Measurements from ENCODE around the gene LPAR2. TPM values are rescaled to one million over a fixed set of nuclear protein-coding genes. Genes with fewer than 3 reads are reported as not detected.

Gene LPAR2
- polyA plus RNA-seq, 3 donors = 1.9 to 108 (median 2.2) TPM

GRCh38 chr19:19580418-19580817, 47.6 kb downstream of the LPAR2 start:
- H3K4me2 ChIP-seq (replicated peaks; ENCODE audit: extremely low read depth, low read length, poor library complexity, severe bottlenecking) = no peak overlapping the region
- no peak overlapping the region for H3K27ac ChIP-seq (ENCODE audit: low read depth in 1 of 2, low read length in 2 of 2)
- peaks cover 0 to 4% of the 10 kb centered on the region in 2 donors for H3K4me1 ChIP-seq (ENCODE audit: control insufficient read depth in 1 of 2, insufficient read depth in 2 of 2, low read length in 2 of 2)
- H3K4me3 ChIP-seq (replicated peaks in 1 of 3; ENCODE audit: low read depth in 2 of 3, low read length in 3 of 3) = no peak overlapping the region
- Mint-ChIP-seq H3K27me3 (ENCODE audit: low read depth in 3 of 3) (peaks cover 0 to 3% (median 2%) of the 10 kb centered on the region in 3 donors), H3K9me3 (no peaks in the 10 kb centered on the region), H3K27ac (no peak overlapping the region), H3K4me3 (no peak overlapping the region), H3K36me3 (no peaks in the 10 kb centered on the region), H3K4me1 (peaks cover 4% of the 10 kb centered on the region)
- H4K20me1 ChIP-seq (ENCODE audit: insufficient read depth, low read length) = no peaks in the 10 kb centered on the region
- H2AFZ ChIP-seq (ENCODE audit: insufficient read depth, low read depth, low read length, poor library complexity, severe bottlenecking) = no peak overlapping the region
- intact Hi-C loops (cut with micrococcal nuclease) = no loop called here
- DNase-seq = no peak
- TF ChIP-seq CTCF (IDR thresholded peaks at IDR 0.05) = no peak
- H3K36me3 ChIP-seq (replicated peaks in 1 of 2; ENCODE audit: control insufficient read depth in 1 of 2, insufficient read depth in 2 of 2, low read length in 2 of 2) = no peaks in the 10 kb centered on the region
- H3K9me3 ChIP-seq (replicated peaks in 1 of 2; ENCODE audit: control insufficient read depth in 1 of 2, insufficient read depth in 1 of 2, low read length in 2 of 2) = no peaks in the 10 kb centered on the region
- no peak overlapping the region for H3K9ac ChIP-seq (ENCODE audit: insufficient read depth, low read length, poor library complexity, severe bottlenecking)
- WGBS (ENCODE audit: insufficient coverage) = 100% methylated on average over 4 of the region's 4 CpGs
- no peaks in the 10 kb centered on the region for H3K79me2 ChIP-seq (ENCODE audit: insufficient read depth, low read length)
- no peaks in the 10 kb centered on the region for H3K27me3 ChIP-seq (ENCODE audit: control insufficient read depth in 2 of 2, insufficient read depth in 2 of 2, low read length in 2 of 2)

GRCh38 chr19:19579533-19580361, 48.3 kb downstream of the LPAR2 start:
- H3K79me2 ChIP-seq (ENCODE audit: insufficient read depth, low read length) = no peaks in the 10 kb centered on the region
- no peaks in the 10 kb centered on the region for H4K20me1 ChIP-seq (ENCODE audit: insufficient read depth, low read length)
- Mint-ChIP-seq H3K9me3 (peaks cover 0 to 3% (median 0%) of the 10 kb centered on the region in 7 donors), H3K4me3 (no peak overlapping the region), H3K27me3 (ENCODE audit: low read depth in 3 of 3) (peaks cover 0 to 3% (median 2%) of the 10 kb centered on the region in 3 donors), H3K4me1 (peaks cover 4% of the 10 kb centered on the region), H3K27ac (no peak overlapping the region), H3K36me3 (no peaks in the 10 kb centered on the region)
- no peak overlapping the region for H3K27ac ChIP-seq (ENCODE audit: low read depth in 1 of 2, low read length in 2 of 2)
- WGBS (ENCODE audit: insufficient coverage) = 94% methylated on average over 24 of the region's 25 CpGs
- no peak overlapping the region for H3K4me2 ChIP-seq (replicated peaks; ENCODE audit: extremely low read depth, low read length, poor library complexity, severe bottlenecking)
- no peaks in the 10 kb centered on the region for H3K36me3 ChIP-seq (replicated peaks in 1 of 2; ENCODE audit: control insufficient read depth in 1 of 2, insufficient read depth in 2 of 2, low read length in 2 of 2)
- no peak for DNase-seq
- no peaks in the 10 kb centered on the region for H3K9me3 ChIP-seq (replicated peaks in 1 of 2; ENCODE audit: control insufficient read depth in 1 of 2, insufficient read depth in 1 of 2, low read length in 2 of 2)
- intact Hi-C loops (cut with micrococcal nuclease) = no loop called here
- H2AFZ ChIP-seq (ENCODE audit: insufficient read depth, low read depth, low read length, poor library complexity, severe bottlenecking) = no peak overlapping the region
- H3K27me3 ChIP-seq (ENCODE audit: control insufficient read depth in 2 of 2, insufficient read depth in 2 of 2, low read length in 2 of 2) = no peaks in the 10 kb centered on the region
- peaks cover 0 to 4% of the 10 kb centered on the region in 2 donors for H3K4me1 ChIP-seq (ENCODE audit: control insufficient read depth in 1 of 2, insufficient read depth in 2 of 2, low read length in 2 of 2)
- TF ChIP-seq CTCF (IDR thresholded peaks at IDR 0.05) = no peak
- no peak overlapping the region for H3K9ac ChIP-seq (ENCODE audit: insufficient read depth, low read length, poor library complexity, severe bottlenecking)
- no peak overlapping the region for H3K4me3 ChIP-seq (replicated peaks in 1 of 3; ENCODE audit: low read depth in 2 of 3, low read length in 3 of 3)
